SH-SY5Y (cell line): ENCODE results near the gene PDE4B.

Source experiments
- GATA2 ChIP-seq: IDR thresholded peaks from 2 replicates; pipeline ENCODE4 v1.6.1; 2011; ENCODE audit warnings: mild to moderate bottlenecking, low read depth, low read length
- GATA3 ChIP-seq: IDR thresholded peaks from 2 replicates; pipeline ENCODE4 v1.6.1; 2011; ENCODE audit warnings: low read depth, mild to moderate bottlenecking, low read length, moderate library complexity

GRCh38 chr1:66217021-66217420 is 424.3 kb downstream of the PDE4B start:
- TF ChIP-seq GATA2 (no peak), GATA3 (no peak)
